Hepatocyte (in vitro differentiated cells): ENCODE results near the gene TH.
A peak's percentile ranks its signal among the peaks of the same experiment; 100 is the strongest.

ENCODE experiments used
- CTCF ChIP-seq: fragments of 200-600 bp; sonication (generic); IDR thresholded peaks from 2 replicates; pipeline ENCODE4 v1.5.1; 2016; ENCODE audit warnings: antibody characterized with exemption, mild to moderate bottlenecking; ENCODE audit not compliant: poor library complexity
- EZH2 ChIP-seq: fragments of 200-600 bp; sonication (generic); IDR thresholded peaks from 2 replicates; pipeline ENCODE4 v1.6.1; 2016; ENCODE audit warnings: antibody characterized with exemption, mild to moderate bottlenecking, borderline replicate concordance
- EZH2phosphoT487 ChIP-seq: fragments of 200-600 bp; sonication (generic); IDR thresholded peaks from one replicate; pipeline ENCODE4 v1.6.1; 2018; ENCODE audit warnings: antibody characterized with exemption, mild to moderate bottlenecking, low read depth, moderate library complexity; ENCODE audit not compliant: unreplicated experiment, severe bottlenecking

- no peak for TF ChIP-seq EZH2
- TF ChIP-seq CTCF: peak; percentile 18
- TF ChIP-seq EZH2phosphoT487: no peak
Measured at GRCh38 chr11:2208691-2209369, 37.2 kb upstream of the TH start.
